HPDE6-E6E7 (cell line): ENCODE results near the gene SURF2.
A peak's percentile ranks its signal among the peaks of the same experiment; 100 is the strongest.
"Not testable (repeated sequence)": the region's sequence is repeated elsewhere in the genome, so short reads cannot be mapped to it uniquely, and the experiment has no call there.

Source experiments
- DNase-seq: peaks from one replicate; pipeline ENCODE4 v3.0.0; 2011; ENCODE audit warnings: missing footprints; ENCODE audit errors: extremely low spot score

SURF2 gene

GRCh38 chr9:133377280-133377679 is 20.9 kb downstream of the SURF2 start:
- not testable (repeated sequence) for DNase-seq

DNA sequence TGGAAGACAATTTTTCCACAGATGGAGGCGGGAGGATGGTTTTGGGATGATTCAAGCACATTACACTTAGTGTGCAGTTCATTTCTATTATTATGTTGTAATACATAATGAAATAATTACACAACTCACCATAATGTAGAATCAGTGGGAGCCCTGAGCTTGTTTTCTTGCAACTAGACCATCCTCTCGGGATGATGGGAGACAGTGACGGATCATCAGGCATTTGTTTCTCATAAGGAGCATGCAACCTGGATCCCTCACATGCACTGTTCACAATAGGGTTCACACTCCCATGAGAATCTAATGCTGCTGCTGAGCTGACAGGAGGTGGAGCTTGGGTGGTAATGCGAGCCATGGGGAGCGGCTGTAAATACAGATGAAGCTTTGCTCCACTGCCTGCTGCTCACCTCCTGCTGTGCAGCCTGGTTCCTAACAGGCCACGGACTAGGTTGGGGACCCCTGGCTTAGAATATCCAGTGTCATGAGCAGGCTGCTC is 21.4 kb downstream of the SURF2 start:
- DNase-seq: no peak

DNA sequence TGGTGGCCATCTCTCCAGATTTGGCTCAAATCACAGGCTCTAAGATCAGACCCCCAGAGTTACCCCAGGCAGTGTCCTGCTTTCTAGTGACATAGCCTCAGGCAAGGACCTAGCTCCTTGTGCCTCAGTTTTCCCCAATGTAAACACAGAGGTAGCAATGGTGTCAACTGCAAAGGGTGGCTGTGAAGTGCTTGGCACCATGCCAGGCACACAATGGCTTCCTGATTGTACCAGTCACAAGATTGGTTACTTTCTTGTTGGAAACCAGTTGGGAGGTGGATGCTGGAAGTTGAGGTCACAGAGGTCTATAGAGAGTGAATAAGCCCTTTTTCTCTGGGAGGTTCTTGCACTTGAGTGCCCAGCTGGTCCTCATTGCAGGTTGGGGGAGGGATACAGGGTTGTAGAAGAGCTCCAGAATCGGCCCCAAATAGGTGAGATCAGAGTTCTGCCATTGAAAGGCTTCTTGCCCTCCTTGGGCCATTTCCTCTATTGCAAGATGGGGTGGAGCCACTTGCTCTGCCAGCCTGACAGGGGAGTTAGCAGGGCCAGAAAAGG is 22.1 kb downstream of the SURF2 start:
- no peak for DNase-seq

DNA sequence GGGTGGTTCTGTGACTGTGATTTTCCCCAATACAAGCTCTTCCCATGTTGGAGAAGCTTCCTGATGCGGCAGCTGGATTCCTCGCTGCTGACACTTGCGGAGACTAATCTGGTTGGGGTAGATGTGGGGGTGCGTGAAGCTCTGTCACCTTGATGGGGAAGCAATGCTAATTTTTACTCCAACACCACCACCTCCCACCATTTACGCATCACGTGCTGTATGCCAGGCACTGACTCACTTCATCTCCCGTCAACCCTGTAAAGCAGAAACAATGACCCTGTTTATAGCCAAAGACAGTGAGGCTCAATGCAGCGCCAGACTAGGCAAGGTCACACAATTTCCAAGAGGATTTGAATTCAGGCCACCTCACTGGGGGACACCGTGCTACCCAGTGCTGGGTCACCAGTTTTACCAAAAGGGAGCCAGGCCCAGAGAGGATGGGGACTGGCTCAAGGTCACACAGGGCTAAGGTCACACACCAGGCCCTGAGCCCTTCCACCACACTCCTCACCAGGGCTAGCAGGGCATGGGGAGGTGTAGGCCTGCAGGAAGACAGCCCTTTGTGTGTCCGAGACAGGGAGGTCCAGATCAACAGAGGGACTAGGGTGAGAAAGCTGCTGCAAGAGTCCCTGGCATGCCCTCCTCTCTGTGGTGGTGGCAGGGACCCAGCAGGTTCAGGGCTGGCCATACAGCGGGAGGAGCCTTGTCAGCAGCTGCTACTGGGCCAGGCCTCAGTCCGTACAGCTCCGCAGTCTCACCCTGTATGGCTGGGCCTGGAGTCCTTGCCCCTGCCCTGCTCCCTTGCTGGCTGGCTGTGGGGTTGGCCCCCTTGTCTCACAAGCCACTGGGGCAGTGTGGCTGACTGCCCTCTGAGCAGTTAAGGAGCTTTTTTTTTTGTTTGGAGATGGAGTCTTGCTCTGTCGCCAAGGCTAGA is 23.1 kb downstream of the SURF2 start:
- no peak for DNase-seq

GRCh38 chr9:133380734-133381133 is 24.4 kb downstream of the SURF2 start:
- DNase-seq: no peak

GRCh38 chr9:133382507-133383141 is 26.3 kb downstream of the SURF2 start:
- no peak for DNase-seq

DNA sequence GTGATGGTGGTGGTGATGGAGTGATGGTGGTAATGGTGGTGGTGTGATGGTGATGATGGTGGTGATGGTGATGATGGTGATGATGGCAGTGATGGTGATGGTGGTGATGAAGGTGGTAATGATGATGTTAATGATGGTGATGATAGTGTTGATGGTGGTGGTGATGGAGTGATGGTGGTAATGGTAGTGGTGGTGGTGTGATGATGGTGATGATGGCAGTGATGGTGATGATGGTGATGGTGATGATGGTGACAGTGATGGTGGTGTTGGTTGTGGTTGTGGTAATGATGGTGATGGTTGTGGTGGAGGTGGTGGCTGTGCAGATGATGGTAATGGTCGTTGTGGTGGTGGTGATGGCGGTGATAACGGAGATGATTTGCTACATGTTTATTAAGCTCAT is 27.1 kb downstream of the SURF2 start:
- no peak for DNase-seq

DNA sequence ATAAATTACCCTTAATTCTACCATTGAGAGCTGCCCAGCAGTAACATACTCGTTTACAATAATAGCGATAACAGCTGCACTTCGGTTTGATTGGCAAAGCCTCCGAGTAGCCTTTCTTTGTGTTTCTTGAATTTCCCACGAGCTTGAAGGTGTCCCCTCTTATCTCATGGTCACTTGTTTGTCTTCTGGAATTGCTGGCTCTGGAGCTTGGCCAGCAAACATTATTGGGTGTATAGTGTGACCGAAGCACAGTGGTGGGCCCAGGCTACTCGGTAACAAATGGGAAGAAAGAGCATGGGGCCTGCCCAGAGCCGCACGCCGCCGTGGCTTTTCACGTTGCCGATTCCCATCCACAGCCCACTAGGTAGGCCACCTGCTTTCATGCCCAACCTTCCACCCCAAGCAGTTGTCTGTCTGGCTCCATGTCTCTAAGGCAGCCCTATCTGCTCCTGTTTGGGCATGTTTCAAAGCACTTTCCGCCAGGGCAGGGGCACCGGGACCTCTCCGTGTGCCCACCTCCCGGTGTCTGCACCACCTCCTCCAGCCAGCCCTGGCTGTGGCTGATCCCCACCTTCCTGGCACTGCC is 28.5 kb downstream of the SURF2 start:
- no peak for DNase-seq

- DNase-seq: no peak
Measured at GRCh38 chr9:133385452-133385851, 29.1 kb downstream of the SURF2 start.

- no peak for DNase-seq
Measured at GRCh38 chr9:133386338-133386737, 30.0 kb downstream of the SURF2 start.

- peak; percentile 51 for DNase-seq
Measured at GRCh38 chr9:133387680-133388079, 31.3 kb downstream of the SURF2 start.

- DNase-seq: no peak
Measured at GRCh38 chr9:133389025-133389557, 32.7 kb downstream of the SURF2 start.

DNA sequence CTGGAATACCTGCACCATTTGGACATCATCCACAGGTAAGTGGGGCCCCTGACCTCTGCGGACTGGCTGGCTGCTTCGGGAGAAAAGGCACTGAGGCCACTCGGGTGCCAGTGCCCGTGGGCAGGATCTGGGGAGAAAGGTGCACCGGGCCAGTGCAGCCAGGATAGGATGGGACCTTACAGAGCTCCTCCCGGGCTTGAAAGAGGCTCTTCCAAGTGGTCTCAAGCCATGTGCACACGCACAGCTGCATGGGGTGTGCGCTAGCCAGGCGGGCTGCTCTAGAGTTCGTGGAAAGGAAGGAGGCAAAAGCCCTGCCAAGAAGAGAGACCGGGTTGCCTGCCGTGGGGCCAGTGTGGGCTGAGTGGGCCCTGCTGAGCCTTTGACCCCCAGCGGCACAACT is 33.2 kb downstream of the SURF2 start:
- DNase-seq: no peak

DNA sequence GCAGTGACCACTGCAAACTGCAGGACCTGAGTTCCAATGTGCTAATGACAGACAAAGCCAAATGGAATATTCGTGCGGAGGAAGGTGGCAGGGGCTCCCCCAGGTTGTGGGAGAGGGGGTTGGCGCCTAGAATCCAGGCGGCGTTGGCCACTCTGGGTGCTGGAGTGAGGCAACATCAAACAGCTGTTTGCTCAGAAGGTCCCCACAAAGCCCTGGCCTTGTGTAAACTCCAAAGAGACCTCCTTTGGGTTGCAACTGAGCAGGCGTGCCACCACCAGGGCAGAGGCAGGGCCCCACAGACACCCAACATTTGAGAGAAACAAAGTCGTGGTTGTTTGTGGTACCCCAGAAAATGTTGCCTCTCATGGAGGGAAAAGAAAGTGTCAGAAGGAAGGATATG is 34.4 kb downstream of the SURF2 start:
- no peak for DNase-seq

- not testable (repeated sequence) for DNase-seq
Measured at GRCh38 chr9:133391449-133391848, 35.1 kb downstream of the SURF2 start.

DNA sequence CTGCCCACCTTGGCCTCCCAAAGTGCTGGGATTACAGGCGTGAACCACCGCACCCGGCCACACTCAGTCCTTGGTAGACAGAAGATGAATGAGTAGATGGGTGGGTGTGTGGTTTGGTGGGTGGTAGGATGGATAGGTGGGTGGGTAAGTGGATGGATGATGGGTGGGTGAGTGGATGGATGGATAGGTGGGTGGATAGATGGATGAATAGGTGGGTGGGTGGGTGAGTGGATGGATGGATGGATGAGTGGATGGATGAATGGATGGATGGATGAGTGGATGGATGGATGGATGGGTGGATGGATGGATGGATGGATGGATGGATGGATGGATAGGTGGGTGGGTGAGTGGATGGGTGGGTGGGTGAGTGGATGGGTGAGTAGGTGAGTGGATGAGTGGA is 36.0 kb downstream of the SURF2 start:
- not testable (repeated sequence) for DNase-seq

- DNase-seq: no peak
Measured at GRCh38 chr9:133393399-133393798, 37.0 kb downstream of the SURF2 start.

DNA sequence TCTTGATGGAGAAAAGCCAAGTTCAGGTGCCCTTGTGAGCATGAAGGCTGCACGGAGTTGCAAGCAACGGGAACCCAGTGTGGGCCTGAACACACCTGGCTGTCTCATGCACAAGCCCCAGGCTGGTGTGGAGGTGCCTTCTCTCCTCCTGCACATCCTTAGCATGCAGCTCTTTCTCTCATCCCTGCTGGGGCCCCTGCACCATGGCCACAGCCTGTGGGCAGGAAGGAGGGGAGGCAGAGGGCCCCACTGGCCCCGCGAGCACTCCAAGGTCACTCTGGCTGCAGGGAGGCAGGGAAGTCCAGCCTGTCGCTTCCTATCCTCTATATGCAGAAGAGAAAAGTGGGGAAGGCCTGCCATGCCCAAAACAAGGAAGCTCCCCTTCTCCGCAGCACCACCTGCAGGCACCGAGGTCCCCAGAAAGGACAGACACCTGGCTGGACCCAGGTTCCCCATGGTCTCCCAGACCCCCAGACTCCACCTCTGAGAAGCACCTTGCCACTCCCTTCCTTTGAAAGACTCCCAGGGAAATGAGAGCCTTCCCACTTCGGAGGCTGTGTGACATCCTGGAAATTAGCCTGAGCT is 38.4 kb downstream of the SURF2 start:
- no peak for DNase-seq

DNA sequence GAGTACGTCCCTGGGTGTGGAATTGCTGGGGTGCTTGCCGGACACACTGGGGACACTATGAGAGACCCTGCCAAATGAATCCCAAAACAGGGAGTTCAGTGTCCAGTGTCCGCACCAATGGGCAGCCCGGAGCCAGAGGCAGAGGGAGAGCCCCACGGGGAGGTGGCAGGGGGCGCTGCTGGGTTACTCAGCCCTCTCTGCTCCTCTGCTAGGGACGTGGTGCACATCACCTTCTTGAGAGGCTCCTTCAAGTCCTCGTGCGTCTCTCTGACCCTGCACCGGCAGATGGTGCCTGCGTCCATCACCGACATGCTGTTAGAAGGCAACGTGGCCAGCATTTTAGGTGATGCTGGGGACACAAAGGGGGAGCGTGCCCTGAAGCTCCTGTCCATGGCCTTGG is 40.6 kb downstream of the SURF2 start:
- no peak for DNase-seq

GRCh38 chr9:133397370-133397769 is 41.0 kb downstream of the SURF2 start:
- DNase-seq: no peak

- DNase-seq: no peak
Measured at GRCh38 chr9:133397895-133398294, 41.5 kb downstream of the SURF2 start.

- DNase-seq: no peak
Measured at GRCh38 chr9:133400292-133400691, 43.9 kb downstream of the SURF2 start.
